Esophagus muscularis mucosa (tissue), 4 donors: ENCODE measurements around the gene TIMM21. TPM values are rescaled to one million over a fixed set of nuclear protein-coding genes. Genes with fewer than 3 reads are reported as not detected.

Experiments used
- DNase-seq: peaks from one replicate; pipeline ENCODE4 v3.0.0-alpha.2; 2017; ENCODE audit errors: extremely low spot score
- H3K27ac ChIP-seq, 4 donors: fragments of 200-600 bp; sonication (generic); replicated peaks in 1 of 4; 1 replicate in 3 of 4; 2 replicates in 1 of 4; pipeline ENCODE4 v1.5.1; 2016 to 2019; ENCODE audit warnings: mild to moderate bottlenecking in 1 of 4
- H3K27me3 ChIP-seq, 4 donors: fragments of 200-600 bp; sonication (generic); one replicate each; pipeline versions ENCODE4 v1.5.1 to v1.6.0; 2016 to 2019
- H3K36me3 ChIP-seq, 4 donors: fragments of 200-600 bp; sonication (generic); one replicate each; pipeline ENCODE4 v1.5.1; 2016 to 2019
- H3K4me1 ChIP-seq, 4 donors: fragments of 200-600 bp; sonication (generic); one replicate each; pipeline ENCODE4 v1.5.1; 2016 to 2019
- H3K4me3 ChIP-seq, 4 donors: fragments of 200-600 bp; sonication (generic); 1 replicate in 2 of 4; 2 replicates in 2 of 4; pipeline ENCODE4 v1.5.1; 2016 to 2019; ENCODE audit warnings: mild to moderate bottlenecking in 4 of 4, moderate library complexity in 1 of 4
- H3K9me3 ChIP-seq, 4 donors: fragments of 200-600 bp; sonication (generic); 1 replicate in 3 of 4; 2 replicates in 1 of 4; pipeline ENCODE4 v1.5.1; 2016 to 2019
- EP300 ChIP-seq: sonication (generic); formaldehyde crosslinking; IDR thresholded peaks from one replicate; pipeline ENCODE4 v1.6.1; 2017; ENCODE audit warnings: antibody characterized with exemption
- POLR2A ChIP-seq: fragments of 450-650 bp; IDR thresholded peaks from one replicate; pipeline ENCODE4 v1.6.1; 2017; ENCODE audit warnings: antibody characterized with exemption, moderate library complexity, mild to moderate bottlenecking, low read depth
- POLR2AphosphoS5 ChIP-seq, 2 donors: sonication (generic); formaldehyde crosslinking; IDR thresholded peaks; one replicate each; pipeline ENCODE4 v1.6.1; 2017; ENCODE audit warnings: antibody characterized with exemption in 2 of 2
- WGBS: methylation state at CpG from one replicate; pipeline ENCODE4 v1.1.5; 2018; 5-methylcytosine and 5-hydroxymethylcytosine counted together
- intact Hi-C: fragments of 100-400 bp; cut with DNase I; formaldehyde crosslinking; loops from one replicate; pipeline ENCODE4 v1.15.1; 2023
- total RNA-seq, 4 donors: library from RNA; depleted of rRNA; stranded (reverse); fragments of >200 nt; gene quantifications; one replicate each; pipeline versions ENCODE4 v1.1.0 to v1.2.1, GENCODE V29; 2016
- TF ChIP-seq, protein P1 (sequence below), 3 experiments: fragments of 200-600 bp in 2 of 3; fragments of 450-650 bp in 1 of 3; sonication (generic) in 2 of 3; IDR thresholded peaks; one replicate each; pipeline ENCODE4 v1.5.1; 2017 to 2019; ENCODE audit warnings: antibody characterized with exemption in 3 of 3, mild to moderate bottlenecking in 2 of 3, moderate library complexity in 1 of 3

The TIMM21 gene
- total RNA-seq, 4 donors from 2014 or later = 39.7 to 55.6 (median 46.7) TPM

DNA sequence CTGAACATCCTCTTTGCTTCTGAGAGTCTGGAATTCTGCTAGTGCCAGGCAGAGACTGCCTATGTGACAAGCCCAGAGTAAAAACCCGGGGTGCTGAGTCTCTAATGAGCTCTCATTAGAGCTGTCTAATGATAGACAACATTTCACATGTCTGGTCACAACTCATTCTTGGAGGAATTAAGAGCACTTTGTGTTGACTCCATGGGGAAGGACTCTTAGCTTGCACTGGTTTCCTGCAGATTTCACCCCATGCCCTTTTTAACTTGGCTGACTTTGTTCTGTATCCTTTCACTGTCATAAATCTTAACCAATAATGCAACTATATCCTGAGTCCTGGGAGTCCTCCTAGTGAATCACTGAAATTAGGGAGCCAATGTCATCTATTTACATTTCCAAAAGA is 34.2 kb upstream of the TIMM21 start:
- Histone ChIP-seq H3K27me3 (no peaks in the 10 kb centered on the region), H3K4me3 (no peak overlapping the region), H3K27ac (no peak overlapping the region), H3K9me3 (peaks cover 0 to 9% (median 8%) of the 10 kb centered on the region in 4 donors), H3K36me3 (no peaks in the 10 kb centered on the region), H3K4me1 (no peaks in the 10 kb centered on the region)
- no peak for DNase-seq
- intact Hi-C loops = no loop called here
- WGBS = 46% methylated on average over 1 of the region's 1 CpG
- TF ChIP-seq POLR2A = no peak
- TF ChIP-seq, protein P1, sequence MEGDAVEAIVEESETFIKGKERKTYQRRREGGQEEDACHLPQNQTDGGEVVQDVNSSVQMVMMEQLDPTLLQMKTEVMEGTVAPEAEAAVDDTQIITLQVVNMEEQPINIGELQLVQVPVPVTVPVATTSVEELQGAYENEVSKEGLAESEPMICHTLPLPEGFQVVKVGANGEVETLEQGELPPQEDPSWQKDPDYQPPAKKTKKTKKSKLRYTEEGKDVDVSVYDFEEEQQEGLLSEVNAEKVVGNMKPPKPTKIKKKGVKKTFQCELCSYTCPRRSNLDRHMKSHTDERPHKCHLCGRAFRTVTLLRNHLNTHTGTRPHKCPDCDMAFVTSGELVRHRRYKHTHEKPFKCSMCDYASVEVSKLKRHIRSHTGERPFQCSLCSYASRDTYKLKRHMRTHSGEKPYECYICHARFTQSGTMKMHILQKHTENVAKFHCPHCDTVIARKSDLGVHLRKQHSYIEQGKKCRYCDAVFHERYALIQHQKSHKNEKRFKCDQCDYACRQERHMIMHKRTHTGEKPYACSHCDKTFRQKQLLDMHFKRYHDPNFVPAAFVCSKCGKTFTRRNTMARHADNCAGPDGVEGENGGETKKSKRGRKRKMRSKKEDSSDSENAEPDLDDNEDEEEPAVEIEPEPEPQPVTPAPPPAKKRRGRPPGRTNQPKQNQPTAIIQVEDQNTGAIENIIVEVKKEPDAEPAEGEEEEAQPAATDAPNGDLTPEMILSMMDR (IDR thresholded peaks at IDR 0.05) = no peak
- TF ChIP-seq POLR2AphosphoS5 (IDR thresholded peaks at IDR 0.05) = no peak
- TF ChIP-seq EP300 = no peak

DNA sequence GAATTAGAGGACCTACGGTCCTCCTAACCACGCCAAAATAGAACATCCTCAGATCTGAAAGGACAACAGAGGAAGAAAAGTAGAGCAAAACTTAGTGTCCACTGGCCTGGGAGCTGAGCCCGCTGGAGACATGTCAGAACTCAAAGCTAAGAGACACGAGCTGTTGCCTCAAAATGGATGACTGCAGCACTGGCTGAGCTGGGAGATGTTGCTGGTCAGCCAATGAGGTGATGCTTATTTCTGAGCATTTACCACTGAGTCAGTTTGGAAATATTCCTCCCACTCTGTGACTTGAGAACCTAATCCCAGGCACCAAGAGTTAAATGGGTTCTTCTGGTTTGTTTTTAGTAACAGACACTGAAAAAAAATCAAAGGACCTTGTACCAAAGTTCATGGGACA is 33.3 kb upstream of the TIMM21 start:
- intact Hi-C loops = no loop called here
- Histone ChIP-seq H3K27me3 (no peaks in the 10 kb centered on the region), H3K9me3 (peaks cover 0 to 8% (median 8%) of the 10 kb centered on the region in 4 donors), H3K4me3 (no peak overlapping the region), H3K4me1 (no peaks in the 10 kb centered on the region), H3K27ac (no peak overlapping the region), H3K36me3 (no peaks in the 10 kb centered on the region)
- WGBS = 72% methylated on average over 4 of the region's 4 CpGs
- no peak for TF ChIP-seq EP300
- no peak for TF ChIP-seq POLR2AphosphoS5 (IDR thresholded peaks at IDR 0.05)
- no peak for TF ChIP-seq POLR2A
- TF ChIP-seq, protein P1 (IDR thresholded peaks at IDR 0.05) = no peak
- peak; percentile 89 for DNase-seq

DNA sequence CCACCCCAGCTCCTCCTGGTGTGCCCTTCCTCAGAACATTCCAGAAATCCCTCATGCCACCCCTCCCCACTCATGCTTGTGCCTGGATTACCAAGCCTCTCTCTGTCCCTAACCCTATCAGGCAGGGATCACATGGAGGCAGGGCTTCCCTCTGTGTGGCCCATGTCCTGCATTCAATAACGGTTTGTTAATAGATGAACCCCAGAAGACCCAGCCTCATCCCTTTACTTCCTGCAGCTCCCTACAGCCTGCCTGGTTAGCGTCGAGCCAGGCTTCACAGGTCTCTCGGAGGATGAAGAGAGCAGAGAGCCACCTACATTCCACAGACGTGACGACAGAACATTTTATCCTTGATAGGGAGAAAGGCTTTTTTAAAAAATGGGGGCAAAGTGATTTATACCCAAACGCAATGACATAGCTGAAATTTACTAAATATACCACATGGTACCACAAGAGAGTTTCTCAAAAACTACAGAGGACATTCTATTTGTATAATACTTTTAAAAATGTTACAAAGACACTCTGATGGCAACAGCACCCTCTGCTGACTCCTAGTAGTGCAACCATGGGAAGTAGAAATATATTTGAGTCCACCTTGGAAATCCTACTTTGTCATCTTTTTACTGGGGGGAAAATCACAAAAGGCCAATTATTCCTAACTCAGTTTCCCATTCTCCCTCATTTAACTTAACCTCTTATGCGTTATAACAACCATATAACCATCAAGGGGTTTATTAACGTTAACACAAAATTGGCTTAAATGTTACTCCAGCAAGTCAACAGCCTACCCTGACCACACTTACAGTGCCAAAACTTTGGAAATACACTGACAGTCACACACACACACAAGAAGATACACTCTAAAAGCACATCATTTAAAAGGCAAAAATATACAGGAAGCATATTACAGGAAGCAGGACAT is 31.4 kb upstream of the TIMM21 start:
- no peaks in the 10 kb centered on the region for H3K36me3 ChIP-seq
- H3K9me3 ChIP-seq = peaks cover 0 to 8% (median 8%) of the 10 kb centered on the region in 4 donors
- peak; percentile 75 for DNase-seq
- H3K27ac ChIP-seq = no peak overlapping the region
- no peak for TF ChIP-seq POLR2A
- TF ChIP-seq, protein P1 (IDR thresholded peaks at IDR 0.05) = peak; percentile 42 to 55 (median 43)
- intact Hi-C loops = no loop called here
- H3K27me3 ChIP-seq = no peaks in the 10 kb centered on the region
- 34% methylated on average over 9 of the region's 9 CpGs for WGBS
- H3K4me1 ChIP-seq = no peaks in the 10 kb centered on the region
- no peak overlapping the region for H3K4me3 ChIP-seq

DNA sequence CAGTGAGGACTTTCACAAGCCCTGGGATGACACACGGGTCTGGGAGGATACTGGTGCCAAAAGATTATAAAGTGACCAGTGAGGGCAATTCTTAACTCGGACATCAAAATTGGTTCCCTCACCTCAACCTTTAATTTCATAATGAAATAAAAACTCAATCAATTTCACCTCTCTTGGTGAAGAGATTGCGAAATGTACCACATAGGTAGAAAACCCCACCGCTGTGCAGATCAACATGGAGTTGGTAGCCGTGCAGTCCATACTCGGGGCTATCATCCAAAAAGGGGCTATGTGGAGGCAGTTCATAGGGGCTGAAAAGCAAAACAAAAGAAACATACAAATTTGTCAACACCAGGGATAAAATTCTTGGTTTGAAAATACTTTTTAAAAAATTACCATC is 25.1 kb upstream of the TIMM21 start:
- Histone ChIP-seq H3K4me1 (no peaks in the 10 kb centered on the region), H3K4me3 (no peak overlapping the region), H3K27me3 (no peaks in the 10 kb centered on the region), H3K9me3 (no peaks in the 10 kb centered on the region), H3K27ac (no peak overlapping the region), H3K36me3 (no peaks in the 10 kb centered on the region)
- 92% methylated on average over 6 of the region's 6 CpGs for WGBS
- no peak for DNase-seq
- no peak for TF ChIP-seq EP300
- TF ChIP-seq POLR2A = no peak
- TF ChIP-seq, protein P1 (IDR thresholded peaks at IDR 0.05) = no peak
- TF ChIP-seq POLR2AphosphoS5 (IDR thresholded peaks at IDR 0.05) = no peak
- intact Hi-C loops = no loop called here

DNA sequence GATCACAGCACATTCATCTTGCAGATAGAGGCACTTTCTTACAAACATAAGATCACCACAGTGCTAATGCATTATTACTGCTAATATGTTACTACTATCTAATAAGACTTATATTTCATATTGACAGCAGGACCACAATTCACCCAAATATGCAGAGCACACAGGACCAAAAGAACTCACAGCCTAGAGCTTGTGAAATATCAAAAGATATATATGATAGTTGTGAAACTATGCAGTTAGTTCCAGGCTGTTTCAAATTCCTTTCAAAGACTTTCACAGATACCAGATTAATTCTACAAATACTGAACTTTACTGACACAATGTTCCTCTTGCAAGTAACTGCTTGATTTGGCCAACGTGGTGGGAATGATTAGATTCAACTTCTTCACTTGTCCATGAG is 23.7 kb upstream of the TIMM21 start:
- no peak for DNase-seq
- Histone ChIP-seq H3K27ac (no peak overlapping the region), H3K4me3 (no peak overlapping the region), H3K27me3 (no peaks in the 10 kb centered on the region), H3K9me3 (no peaks in the 10 kb centered on the region), H3K4me1 (no peaks in the 10 kb centered on the region), H3K36me3 (no peaks in the 10 kb centered on the region)
- intact Hi-C loops = no loop called here
- TF ChIP-seq POLR2A = no peak
- TF ChIP-seq POLR2AphosphoS5 (IDR thresholded peaks at IDR 0.05) = no peak
- no peak for TF ChIP-seq EP300
- TF ChIP-seq, protein P1 (IDR thresholded peaks at IDR 0.05) = no peak
- WGBS = 50% methylated on average over 1 of the region's 1 CpG
